SJSA1 (cell line): ENCODE measurements around the gene NUP62CL. TPM values are rescaled to one million over a fixed set of nuclear protein-coding genes. Genes with fewer than 3 reads are reported as not detected.

ENCODE experiments used
- DNase-seq, 2 experiments: peaks; one replicate each; pipeline ENCODE4 v3.0.0-alpha.2; 2015 to 2020; ENCODE audit warnings: low spot score in 2 of 2, low read depth in 1 of 2
- H3K27ac ChIP-seq: fragments of 250-450 bp; sonication (Bioruptor Pico); 2 replicates; pipeline ENCODE4 v1.5.1; 2020; ENCODE audit warnings: mild to moderate bottlenecking, moderate library complexity
- H3K27me3 ChIP-seq: fragments of 250-450 bp; sonication (Bioruptor Pico); replicated peaks from 2 replicates; pipeline ENCODE4 v1.5.1; 2020; ENCODE audit warnings: mild to moderate bottlenecking, moderate library complexity
- H3K36me3 ChIP-seq: fragments of 250-450 bp; sonication (Bioruptor Pico); 2 replicates; pipeline ENCODE4 v1.5.1; 2020; ENCODE audit warnings: mild to moderate bottlenecking
- H3K4me1 ChIP-seq: fragments of 250-450 bp; sonication (Bioruptor Pico); replicated peaks from 2 replicates; pipeline ENCODE4 v1.6.1; 2021; ENCODE audit warnings: mild to moderate bottlenecking
- H3K4me3 ChIP-seq: fragments of 250-450 bp; sonication (Bioruptor Pico); 2 replicates; pipeline ENCODE4 v1.5.1; 2020; ENCODE audit warnings: mild to moderate bottlenecking
- H3K9me3 ChIP-seq: fragments of 250-450 bp; sonication (Bioruptor Pico); replicated peaks from 2 replicates; pipeline ENCODE4 v1.5.1; 2020; ENCODE audit warnings: mild to moderate bottlenecking
- total RNA-seq: library from RNA; depleted of rRNA; stranded (reverse); fragments of >200 nt; shearing (Covaris generic); gene quantifications from 2 replicates; pipeline ENCODE4 v1.2.3, GENCODE V29; 2014; rRNA removed

Gene NUP62CL
- total RNA-seq, 1 experiment from 2014 or later = not detected

GRCh38 chrX:107118322-107119147 is 87.7 kb downstream of the NUP62CL start, which contains the start of gene RBM41:
TSS of gene RBM41 (minus strand) at chrX:107118822. CDS start at chrX:107118773, 49 bp downstream.
- peak within 1 kb of the TSS; percentile 58 for H3K4me3 ChIP-seq
- no peaks in the 10 kb centered on the region for H3K9me3 ChIP-seq
- 0 out of 2 replicates have a peak, but pooled peaks cover 3% of the 10 kb centered on the region for H3K4me1 ChIP-seq
- H3K27ac ChIP-seq = peak within 1 kb of the TSS; percentile 49
- no peaks in the 10 kb centered on the region for H3K27me3 ChIP-seq
- peaks cover 25% of the 10 kb centered on the region for H3K36me3 ChIP-seq
- peak; percentile 55 to 72 for DNase-seq

GRCh38 chrX:107117993-107118321 is 88.3 kb downstream of the NUP62CL start:
- no peak for DNase-seq
- 0 out of 2 replicates have a peak, but pooled peaks cover 3% of the 10 kb centered on the region for H3K4me1 ChIP-seq
- peak overlapping the region; percentile 49; the same call in 1 of the 2 replicates for H3K27ac ChIP-seq
- H3K4me3 ChIP-seq = peak overlapping the region; percentile 58
- no peaks in the 10 kb centered on the region for H3K9me3 ChIP-seq
- peaks cover 28% of the 10 kb centered on the region for H3K36me3 ChIP-seq
- H3K27me3 ChIP-seq = no peaks in the 10 kb centered on the region

GRCh38 chrX:107107459-107107858 is 98.8 kb downstream of the NUP62CL start:
- H3K27me3 ChIP-seq = no peaks in the 10 kb centered on the region
- H3K27ac ChIP-seq = no peak overlapping the region
- peaks cover 5% of the 10 kb centered on the region; the same call in 1 of the 2 replicates for H3K36me3 ChIP-seq
- DNase-seq = no peak
- no peak overlapping the region for H3K4me3 ChIP-seq
- no peaks in the 10 kb centered on the region for H3K4me1 ChIP-seq
- H3K9me3 ChIP-seq = no peaks in the 10 kb centered on the region

- Histone ChIP-seq H3K4me1 (no peaks in the 10 kb centered on the region), H3K27ac (no peak overlapping the region), H3K4me3 (no peak overlapping the region), H3K9me3 (no peaks in the 10 kb centered on the region), H3K27me3 (no peaks in the 10 kb centered on the region), H3K36me3 (no peaks in the 10 kb centered on the region)
- DNase-seq = no peak
Observed at GRCh38 chrX:107102980-107103379, 103.3 kb downstream of the NUP62CL start.

GRCh38 chrX:107076158-107076557 is 130.1 kb downstream of the NUP62CL start:
- Histone ChIP-seq H3K36me3 (no peaks in the 10 kb centered on the region), H3K27ac (no peak overlapping the region), H3K4me1 (no peaks in the 10 kb centered on the region), H3K9me3 (no peaks in the 10 kb centered on the region), H3K27me3 (no peaks in the 10 kb centered on the region), H3K4me3 (no peak overlapping the region)
- no peak for DNase-seq

Other genes with a start within 250 kb of the NUP62CL start
- 28.7 and 34.5 TPM in 2 replicates for gene MORC4, start 206.2 kb downstream of the NUP62CL start, total RNA-seq
- 9.8 and 20.4 TPM in 2 replicates for gene RBM41, start 87.6 kb downstream of the NUP62CL start, total RNA-seq
- not detected in 2 replicates for gene DNAAF6, start 178 bp upstream of the NUP62CL start, total RNA-seq
- not detected in 2 replicates for gene FRMPD3, start 243.2 kb upstream of the NUP62CL start, total RNA-seq